H1 (cell line): ENCODE results near the gene ITPRIPL2. TPM values are rescaled to one million over a fixed set of nuclear protein-coding genes. Genes with fewer than 3 reads are reported as not detected.

Source experiments
- CEBPB ChIP-seq: IDR thresholded peaks from 2 replicates; pipeline ENCODE4 v1.6.1; 2012; ENCODE audit warnings: low read depth, low read length
- CHD2 ChIP-seq: IDR thresholded peaks from 2 replicates; pipeline ENCODE4 v1.6.1; 2012; ENCODE audit warnings: low read length, improper control_type of control experiment
- KDM4A ChIP-seq: IDR thresholded peaks from one replicate; pipeline ENCODE4 v1.7.1; 2012; ENCODE audit warnings: low read depth, mild to moderate bottlenecking, moderate library complexity, low read length, inconsistent platforms; ENCODE audit not compliant: severe bottlenecking
- KDM5A ChIP-seq: fragments of 200-600 bp; IDR thresholded peaks from 2 replicates; pipeline ENCODE4 v1.7.1; 2012; ENCODE audit warnings: mild to moderate bottlenecking, low read length, inconsistent platforms, mixed read lengths
- POU5F1 ChIP-seq: IDR thresholded peaks from 2 replicates; pipeline ENCODE4 v1.6.1; 2011; ENCODE audit warnings: low read depth, mild to moderate bottlenecking, low read length, moderate library complexity
- RFX5 ChIP-seq: IDR thresholded peaks from 2 replicates; pipeline ENCODE4 v1.6.1; 2011; ENCODE audit warnings: low read depth, low read length, improper control_type of control experiment, borderline replicate concordance
- RNF2 ChIP-seq: fragments of 200-900, 300-1000 bp; sonication (generic); IDR thresholded peaks from 2 replicates; pipeline ENCODE4 v1.7.1; 2016; ENCODE audit warnings: borderline replicate concordance, low read depth, mild to moderate bottlenecking, antibody characterized with exemption, low read length; ENCODE audit not compliant: poor library complexity, severe bottlenecking; ENCODE audit errors: missing control alignments
- SP2 ChIP-seq: IDR thresholded peaks from 2 replicates; pipeline ENCODE4 v1.6.1; 2012; ENCODE audit warnings: mild to moderate bottlenecking, low read length, inconsistent platforms
- USF2 ChIP-seq: IDR thresholded peaks from 2 replicates; pipeline ENCODE4 v1.6.1; 2011; ENCODE audit warnings: low read length, improper control_type of control experiment
- polyA plus RNA-seq, 7 experiments: library from polyadenylated mRNA; depleted of rRNA in 3 of 7; stranded (reverse) in 5 of 7; unstranded in 2 of 7; fragments of >200 nt in 5 of 7; fragments of 200-250 nt in 2 of 7; gene quantifications; 1 replicate in 5 of 7; 2 replicates in 1 of 7; 4 replicates in 1 of 7; pipeline versions ENCODE4 v1.2.1 to v1.2.3, GENCODE V29; 2011 to 2013; ENCODE audit warnings: missing spikeins in 2 of 7, mixed read lengths in 2 of 7
- total RNA-seq: library from RNA; stranded (reverse); fragmentation: NEBNext Ultra II Directional; extraction: Animal tissue kit (Norgen Biotek cat#: 25700); gene quantifications from 2 replicates; pipeline ENCODE4 v1.2.1, GENCODE V29; 2021

Gene ITPRIPL2
- total and polyA plus RNA-seq, 2 of the 8 experiments (the other 6 are each of a cell fraction or from before 2014, with no cell fraction given), result 1.1 to 3.4 TPM

- no peak for TF ChIP-seq RFX5
- TF ChIP-seq CHD2, result no peak
- no peak for TF ChIP-seq KDM4A
- no peak for TF ChIP-seq RNF2
- no peak for TF ChIP-seq POU5F1
- TF ChIP-seq KDM5A, result no peak
- no peak for TF ChIP-seq CEBPB
- TF ChIP-seq USF2, result no peak
- TF ChIP-seq SP2, result no peak
Measured at GRCh38 chr16:19152042-19152441, 38.3 kb downstream of the ITPRIPL2 start (continued).
